CD4-positive, alpha-beta T cell treated with Interleukin-17A for 1 hour (primary cell): ENCODE data around the gene PSTPIP1.

Experiments used
- DNase-seq: peaks from one replicate; pipeline ENCODE4 v3.0.0-alpha.2; 2020

Gene PSTPIP1

DNA sequence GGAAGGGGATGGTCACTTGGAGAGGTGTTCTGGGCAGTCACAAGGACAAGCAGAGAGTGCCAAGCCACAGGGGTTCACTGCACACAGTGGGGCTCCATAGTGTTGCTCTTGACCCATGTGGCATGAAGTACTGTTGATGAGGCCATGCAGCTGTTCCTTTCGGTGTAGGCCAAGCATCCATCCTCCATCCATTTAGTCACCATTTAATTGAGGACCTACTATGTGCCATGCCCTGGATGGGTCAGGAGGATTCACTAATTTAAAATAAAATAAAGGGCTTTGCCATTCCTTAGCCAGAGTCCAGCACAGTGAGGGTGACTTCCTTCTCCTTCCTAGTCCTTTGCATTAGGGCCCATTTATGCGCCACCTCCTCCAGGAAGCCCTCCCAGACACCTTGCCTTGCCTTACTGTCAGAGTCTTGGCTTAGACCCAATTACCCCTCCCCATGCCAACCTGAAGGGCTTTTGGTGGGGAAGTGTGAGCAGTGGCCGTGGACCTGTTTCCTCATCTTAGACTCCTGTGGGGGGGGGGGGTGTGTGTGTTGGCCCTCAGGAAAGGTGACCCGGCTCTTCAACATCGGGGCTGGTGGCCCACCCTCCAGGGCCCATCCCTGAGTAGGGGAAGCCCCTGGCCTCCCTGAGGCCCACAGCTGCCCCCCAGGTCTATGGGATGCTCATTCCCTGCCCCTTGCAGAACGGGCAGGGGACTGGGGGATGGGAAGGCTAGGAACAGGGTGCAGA lies 25.6 kb downstream of the PSTPIP1 start:
- no peak for DNase-seq

DNA sequence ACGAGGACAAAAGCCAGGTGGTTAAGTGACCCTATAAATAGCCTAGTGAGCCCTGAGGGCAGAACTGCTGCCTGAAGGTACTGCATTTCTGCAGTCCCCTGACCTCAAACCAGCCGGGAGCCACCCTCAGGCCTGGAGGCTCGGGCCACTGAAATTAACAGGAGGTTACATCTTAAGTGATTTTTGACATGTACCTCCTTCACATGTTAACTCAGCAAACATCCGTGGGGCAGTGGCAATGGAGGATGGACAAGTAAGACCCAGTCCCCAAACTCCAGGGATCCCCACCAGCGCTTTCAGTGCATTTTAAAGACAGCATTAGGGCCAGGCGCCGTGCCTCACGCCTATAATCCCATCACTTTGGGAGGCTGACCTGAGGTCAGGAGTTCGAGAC lies 26.2 kb downstream of the PSTPIP1 start:
- no peak for DNase-seq

DNA sequence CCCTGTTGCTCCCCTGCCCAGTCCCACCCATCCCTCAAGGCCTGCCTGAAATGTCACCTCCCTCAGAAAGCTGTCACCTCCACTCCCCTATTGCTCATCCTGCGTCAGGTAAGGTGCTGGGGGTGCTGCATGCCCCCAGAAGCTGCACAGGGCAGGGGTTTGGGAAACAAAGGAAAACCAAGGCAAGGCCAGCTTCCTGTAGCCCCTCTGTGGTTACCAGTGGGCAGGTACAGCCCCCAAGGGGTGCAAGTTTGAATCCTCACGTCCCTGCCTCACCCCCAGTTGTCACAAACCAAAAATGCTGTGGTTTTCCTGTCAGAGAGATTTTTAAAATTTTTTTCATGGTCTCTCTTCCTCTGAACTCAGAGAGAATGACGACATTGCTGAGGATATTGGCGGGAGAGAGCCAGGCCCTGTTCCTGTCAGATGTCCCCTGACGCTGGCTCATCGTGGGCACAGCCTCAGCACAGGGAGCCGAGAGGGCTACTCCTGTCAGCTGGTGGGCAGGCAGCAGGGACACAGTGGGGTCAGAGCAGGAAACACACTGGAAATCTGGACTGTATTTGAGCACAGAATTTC lies 27.0 kb downstream of the PSTPIP1 start:
- DNase-seq: peak; percentile 67

DNA sequence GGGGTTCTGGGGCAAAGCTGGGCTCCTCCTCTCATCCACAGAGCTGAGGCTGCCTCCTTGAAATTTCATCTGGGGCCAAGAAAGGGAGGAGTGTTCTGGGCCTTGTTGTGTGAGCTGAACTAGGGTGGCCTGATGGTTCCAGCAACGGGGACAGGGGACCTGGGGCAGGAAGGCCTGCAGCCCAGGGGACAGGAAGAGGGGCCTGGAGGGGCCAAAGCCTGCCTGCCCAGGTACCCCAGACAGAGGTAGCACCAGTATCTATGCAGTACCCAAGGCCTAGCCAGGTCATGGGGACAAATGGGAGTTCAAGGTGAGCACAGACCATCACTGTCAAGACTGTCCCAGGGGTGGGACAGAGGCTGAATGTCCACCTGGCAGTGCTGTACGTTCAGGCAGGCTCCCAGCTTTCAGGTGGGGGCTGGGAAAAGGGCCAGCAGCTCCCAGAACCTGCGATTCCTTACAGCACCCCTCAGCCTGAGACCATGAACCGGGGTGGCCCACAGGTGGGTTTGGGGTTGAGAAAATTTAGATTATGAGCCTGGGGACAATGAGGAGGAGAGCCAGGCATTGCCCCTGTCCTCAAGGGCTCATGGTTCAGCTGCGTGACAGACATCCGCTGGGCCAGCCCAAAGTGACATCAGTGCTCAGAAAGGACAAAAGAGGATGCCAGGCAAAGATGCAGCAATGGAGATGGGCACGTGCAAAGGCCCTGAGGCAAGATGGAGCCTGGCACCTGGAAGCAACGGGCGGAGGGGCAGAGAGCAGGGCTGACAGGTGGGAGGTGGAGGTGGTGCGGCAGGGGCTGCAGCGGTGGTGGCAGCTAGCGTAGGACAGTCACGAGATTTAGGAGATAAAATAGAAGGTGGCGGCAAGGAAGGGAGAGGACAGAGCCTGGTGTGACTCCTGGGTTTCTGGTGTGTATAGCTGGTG lies 28.0 kb downstream of the PSTPIP1 start:
- DNase-seq: no peak

DNA sequence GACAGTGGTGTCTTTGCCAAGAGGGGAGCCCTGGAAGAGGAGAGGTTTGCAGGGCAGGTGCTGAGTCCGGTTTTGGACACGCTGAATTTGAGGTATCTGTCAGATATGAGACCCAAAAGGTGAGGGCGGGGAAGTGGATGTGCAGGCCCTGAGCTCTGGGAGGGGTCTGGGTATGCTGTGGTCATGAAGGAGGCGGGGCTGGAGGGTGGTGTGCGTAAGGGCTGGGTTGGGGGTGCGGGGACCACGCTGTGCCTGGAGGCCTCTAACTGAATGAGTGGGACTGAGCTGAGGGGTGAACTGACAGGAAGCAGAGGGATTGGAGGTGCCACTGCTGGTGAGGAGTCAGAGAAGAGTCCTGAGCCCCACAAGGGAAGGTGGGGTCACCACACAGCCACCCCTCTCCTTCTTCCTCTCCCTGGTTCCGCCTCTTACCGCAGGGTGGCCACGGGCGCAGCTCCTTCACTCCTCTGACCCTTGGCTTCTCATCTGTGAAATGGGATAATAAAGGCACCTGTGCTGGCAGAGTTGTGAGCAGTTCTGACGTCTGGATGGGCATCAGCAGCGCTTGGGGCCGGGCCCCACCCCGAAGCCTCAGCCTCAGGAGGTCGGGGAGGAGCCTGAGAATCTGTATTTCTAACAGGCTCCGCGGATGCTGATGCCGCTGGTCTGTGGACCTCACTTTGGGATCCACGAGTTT lies 28.8 kb downstream of the PSTPIP1 start:
- DNase-seq: no peak

DNA sequence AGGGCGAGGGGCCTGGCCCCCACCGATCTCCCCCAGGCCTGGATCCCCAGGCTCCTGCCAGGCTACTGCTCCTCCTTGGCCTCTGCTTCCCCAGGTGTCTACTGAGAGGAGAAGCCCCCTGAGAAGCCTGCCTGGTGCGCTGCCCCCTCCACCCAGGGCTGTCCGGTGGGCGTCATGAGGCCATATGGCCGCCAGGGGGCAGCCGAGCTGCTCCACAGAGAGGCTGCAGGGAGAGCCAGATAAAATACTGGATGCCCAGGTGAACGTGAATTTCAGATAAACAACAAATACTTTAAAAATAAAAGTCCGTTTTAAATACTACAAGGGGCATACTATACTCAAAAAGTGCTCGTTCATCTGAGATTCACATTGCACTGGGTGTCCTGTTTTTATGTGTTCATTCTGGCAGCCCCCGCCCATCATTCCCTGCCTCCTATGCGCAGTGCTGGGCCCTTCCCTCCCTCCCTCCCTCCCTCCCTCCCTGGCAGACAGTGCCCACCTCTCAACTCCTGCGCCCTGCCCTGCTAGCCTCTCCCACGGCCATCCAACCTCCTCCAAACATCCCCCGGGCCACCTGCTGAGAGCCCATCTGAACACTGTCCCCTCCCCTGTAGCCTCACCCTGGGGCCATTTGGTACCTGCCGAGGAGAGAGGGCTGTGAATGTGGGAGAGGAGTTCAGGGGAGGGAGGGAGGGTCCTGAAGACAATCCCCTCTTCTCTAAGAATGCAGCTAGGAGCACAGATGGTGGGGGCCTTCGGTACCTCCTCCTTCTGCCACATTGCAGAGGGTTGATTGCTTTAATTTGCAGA lies 29.6 kb downstream of the PSTPIP1 start:
- DNase-seq: peak; percentile 65

DNA sequence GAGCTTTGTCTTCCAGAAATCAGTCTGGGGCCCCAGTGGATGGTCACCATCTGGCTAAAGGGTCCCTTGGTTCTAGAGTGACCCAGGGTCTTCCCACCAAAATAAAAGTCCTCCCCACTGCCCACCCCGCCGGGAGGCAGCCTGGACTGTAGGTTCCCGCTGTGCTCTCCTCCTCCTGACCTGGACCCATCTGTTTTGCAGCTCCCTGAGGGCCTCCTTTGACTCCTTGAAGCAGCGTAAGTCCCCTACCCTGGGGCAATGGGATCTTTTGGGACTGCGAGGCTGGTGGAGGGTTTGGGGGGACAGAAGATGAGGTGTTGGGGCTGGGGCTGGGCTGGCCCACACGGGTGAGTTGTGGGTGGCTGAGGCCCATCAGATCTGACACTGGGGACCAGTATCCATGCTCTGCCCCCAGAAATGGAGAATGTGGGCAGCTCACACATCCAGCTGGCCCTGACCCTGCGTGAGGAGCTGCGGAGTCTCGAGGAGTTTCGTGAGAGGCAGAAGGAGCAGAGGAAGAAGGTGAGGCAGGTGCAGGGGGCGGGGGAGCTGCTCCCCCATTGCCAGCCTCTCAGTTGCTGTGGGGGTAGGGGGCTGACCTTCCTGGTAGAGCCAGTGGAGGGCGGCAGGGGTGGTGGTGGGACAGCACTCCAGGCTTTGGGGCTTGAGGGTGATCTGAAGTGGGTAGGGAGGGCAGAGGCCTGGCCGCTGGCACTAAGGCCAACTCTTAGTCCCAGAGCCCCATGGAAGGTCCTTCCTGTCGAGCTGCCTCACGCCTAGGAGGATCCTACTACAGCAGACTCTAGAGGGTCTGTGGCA lies 30.4 kb downstream of the PSTPIP1 start:
- DNase-seq: no peak

DNA sequence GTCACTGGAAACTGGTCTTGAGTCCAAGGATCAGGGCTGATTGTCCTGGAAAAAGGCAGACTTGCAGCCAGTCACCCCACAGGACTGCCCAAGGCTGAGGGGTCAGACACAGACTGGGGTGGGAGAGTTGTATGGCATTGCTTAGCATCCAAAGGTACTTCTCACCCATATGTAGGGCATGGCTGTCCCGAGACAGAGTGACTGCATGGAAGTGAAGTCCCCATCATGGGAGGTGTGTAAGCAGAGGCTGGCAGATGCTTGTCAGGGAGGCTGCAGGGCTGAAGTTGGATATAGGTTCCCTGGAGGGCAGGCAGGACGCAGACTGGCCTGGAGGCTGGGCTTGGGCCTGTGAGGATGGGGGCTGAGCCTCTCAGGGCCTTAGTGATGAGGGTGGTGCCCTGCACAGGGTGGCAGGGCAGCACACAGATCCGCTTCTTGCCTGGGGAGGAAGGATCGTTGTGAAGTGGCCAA lies 31.1 kb downstream of the PSTPIP1 start:
- no peak for DNase-seq

DNA sequence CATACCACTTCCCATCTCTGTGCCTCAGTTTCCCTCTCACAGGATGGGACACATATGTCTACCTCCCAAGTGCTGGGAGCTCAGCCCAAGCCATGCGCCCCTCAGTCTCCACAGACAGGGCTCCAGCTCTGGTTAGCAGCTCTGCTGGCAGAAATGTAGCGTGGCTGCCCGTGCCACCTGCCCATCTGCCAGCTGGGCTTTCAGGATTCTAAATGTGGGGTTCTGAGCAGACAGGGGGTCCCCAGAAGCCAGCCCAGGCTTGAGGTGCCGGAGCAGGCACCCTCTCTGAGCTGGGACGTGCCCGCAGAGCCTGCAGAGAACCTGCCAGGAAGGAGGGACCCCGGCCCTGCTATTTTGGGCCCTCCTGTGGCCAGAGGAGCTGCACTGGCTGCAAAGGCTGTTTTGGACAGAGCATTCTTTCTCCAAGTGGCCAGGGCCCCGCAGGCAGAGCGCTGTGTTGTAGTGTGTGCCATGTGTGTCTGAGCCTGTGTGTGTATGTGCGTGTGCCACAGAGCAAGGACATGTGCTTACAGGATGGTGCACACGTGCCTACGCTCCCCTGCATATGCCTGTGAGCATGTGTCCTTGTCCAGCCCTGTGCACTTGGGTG lies 31.7 kb downstream of the PSTPIP1 start:
- DNase-seq: no peak

DNA sequence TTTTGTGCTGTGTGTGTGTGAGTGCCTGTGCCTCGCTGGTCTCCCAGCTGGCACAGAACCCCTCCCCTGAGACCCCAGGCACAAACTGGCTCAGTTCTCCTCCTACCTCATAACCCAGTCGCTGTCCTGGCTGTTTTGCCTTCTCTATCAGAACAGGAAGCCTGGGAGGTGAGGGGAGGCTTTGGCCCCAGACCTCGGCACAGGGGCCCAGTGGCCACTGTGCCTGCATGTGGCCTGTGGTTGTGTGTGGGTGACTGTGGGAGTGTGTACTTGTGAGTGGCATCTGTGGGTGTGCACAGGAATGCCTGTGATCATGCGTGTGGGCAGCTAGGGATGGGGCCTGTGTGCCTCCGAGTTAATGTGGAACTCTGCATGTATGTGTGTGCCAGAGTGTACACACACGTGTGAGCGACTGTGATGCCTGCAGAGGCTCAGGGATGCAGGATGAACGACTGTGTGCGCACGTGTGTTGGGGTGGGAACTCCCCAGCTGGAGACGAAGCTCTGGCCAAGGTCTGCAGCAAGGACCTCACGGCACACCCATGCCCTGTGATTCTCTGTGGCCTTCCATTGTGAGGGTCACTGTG lies 32.3 kb downstream of the PSTPIP1 start:
- no peak for DNase-seq

DNA sequence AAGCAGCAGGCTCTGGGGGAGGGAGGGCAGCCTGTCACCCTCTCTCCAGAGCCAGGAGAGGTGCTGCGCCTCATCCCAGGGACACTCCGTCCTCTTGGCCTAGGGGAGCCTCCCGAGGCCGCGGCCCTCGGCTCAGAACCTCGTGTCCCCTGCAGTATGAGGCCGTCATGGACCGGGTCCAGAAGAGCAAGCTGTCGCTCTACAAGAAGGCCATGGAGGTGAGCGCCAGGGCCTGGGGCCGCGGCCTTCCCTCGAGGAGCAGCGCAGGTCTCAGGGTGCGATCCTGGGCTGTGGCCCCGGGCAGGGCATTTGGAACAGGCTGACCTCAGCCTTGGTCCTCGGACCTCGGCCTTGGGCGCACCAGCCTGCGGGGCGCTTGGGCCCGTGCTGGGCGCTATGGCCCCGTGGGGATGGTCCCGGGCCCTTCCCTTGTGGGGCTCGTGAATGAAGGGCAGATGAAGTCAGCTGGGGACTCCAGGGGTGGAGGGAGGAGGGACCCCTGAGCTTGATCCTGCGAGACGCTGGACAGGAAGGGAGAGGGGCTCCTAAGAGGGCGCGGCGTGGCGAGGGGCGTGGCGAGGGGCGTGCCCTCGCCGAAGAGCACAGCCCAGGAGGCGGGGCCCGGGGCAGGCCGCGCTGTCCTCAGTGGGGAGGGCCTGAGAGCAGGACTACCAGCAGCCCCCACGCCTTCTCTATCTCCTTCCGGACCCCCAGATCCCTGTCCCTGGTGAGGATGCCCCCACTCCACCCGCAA lies 32.9 kb downstream of the PSTPIP1 start:
- no peak for DNase-seq

DNA sequence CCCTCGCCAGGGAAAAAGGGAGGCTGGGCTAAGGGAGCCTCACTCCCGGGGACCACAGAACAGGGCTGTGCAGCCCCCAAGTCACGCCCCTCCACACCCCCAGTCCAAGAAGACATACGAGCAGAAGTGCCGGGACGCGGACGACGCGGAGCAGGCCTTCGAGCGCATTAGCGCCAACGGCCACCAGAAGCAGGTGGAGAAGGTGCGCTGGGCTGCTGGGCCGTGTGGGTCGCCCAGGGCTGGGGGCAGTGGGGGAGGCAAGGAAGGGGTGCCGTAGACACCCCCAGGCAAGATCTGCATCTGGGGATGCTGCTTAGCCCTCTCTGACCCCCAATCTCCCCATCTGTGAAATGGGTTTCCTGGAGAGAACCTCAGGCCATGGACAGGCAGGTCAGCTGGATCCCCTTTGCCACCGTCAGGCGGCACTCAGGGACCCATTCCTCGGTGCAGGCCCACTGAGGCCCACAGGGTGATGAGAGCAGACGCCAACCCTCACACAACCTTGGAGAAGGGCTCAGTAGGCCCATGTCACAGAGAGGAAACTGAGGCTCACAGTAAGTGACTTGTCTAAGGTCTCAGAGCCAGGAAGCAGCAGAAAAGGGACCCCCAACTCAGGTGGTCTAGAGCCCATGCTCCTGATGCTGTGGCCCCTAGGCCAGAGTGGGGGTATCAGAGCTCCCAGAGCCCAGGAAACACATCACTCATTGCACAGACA lies 33.7 kb downstream of the PSTPIP1 start:
- DNase-seq: no peak

DNA sequence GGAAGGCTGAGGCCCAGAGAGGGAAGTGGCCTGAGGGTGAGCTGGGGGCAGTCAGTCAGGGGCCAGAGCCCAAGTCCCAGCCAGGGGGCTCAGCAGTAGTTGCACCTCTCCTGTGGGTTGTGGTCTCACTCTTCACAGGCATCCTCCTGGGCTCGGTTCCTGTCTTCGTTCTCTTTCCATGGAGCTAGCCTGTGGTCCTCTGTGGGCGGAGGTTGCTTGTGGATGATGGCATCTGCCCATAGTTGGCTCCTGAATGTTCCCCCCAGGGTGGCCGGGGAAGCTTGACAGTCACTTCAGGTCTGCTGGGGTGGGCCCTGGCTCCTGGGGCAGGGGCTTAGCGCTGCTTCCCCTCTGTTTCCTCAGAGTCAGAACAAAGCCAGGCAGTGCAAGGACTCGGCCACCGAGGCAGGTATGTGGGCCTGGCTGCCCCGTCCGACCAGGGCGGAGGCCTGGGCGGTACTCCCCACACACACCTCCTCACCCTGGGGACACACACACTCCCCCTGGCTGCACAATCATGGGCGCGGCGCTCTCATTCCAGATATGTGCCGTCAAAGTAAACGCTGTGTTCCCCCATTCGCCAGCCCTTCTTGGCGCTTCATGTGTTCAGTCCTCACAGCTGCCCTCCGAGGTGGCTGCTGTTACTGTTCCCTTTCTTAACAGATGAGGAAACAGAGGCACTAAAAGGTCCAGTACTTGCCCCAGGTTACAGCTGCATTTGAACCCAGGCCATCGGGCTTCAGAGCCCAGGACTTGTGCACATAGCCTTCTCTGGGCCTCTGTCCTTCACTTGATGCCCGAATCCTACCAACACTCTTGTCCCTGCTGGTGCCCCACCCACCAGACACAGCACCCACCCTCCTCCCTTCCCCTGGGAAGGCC lies 34.5 kb downstream of the PSTPIP1 start:
- no peak for DNase-seq

DNA sequence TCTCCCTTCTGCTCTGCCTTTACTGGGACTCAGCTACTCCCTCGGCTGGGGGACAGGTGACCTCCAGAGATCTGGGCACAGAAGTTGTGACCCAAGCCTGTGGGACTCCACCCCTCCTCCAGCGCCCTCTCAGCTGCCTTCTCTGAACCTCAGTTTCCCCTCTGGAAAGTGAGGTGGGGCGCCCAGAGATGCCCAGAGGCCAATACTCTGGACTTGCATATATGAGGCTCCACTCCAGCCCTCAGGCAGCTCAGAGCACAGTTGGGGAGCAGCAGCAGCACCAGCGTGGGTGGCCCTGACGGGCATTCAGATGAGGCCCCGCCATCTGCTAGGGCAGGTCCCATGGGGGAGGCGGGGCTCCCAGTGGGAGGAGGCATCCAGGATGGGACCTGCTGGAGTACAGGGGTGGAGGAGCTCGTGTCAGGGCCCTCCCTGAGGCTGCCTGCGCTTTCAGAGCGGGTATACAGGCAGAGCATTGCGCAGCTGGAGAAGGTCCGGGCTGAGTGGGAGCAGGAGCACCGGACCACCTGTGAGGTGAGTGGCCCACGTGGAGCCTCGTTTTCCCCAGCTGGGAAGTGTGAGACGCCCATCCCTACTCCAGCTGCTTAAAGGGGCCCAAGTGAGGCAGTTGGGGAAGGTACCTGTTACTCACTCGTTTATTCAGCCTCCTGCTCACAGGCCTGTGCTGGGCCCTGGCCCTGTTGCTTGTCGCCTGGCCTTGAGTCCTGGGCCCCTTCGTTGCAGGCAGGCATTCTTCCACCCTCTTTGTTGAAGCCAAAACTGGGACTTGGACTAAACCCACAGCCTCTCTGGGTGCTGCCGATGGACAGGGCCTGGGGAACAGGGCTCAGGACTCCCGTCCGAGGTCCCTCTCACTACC lies 35.4 kb downstream of the PSTPIP1 start:
- no peak for DNase-seq

DNA sequence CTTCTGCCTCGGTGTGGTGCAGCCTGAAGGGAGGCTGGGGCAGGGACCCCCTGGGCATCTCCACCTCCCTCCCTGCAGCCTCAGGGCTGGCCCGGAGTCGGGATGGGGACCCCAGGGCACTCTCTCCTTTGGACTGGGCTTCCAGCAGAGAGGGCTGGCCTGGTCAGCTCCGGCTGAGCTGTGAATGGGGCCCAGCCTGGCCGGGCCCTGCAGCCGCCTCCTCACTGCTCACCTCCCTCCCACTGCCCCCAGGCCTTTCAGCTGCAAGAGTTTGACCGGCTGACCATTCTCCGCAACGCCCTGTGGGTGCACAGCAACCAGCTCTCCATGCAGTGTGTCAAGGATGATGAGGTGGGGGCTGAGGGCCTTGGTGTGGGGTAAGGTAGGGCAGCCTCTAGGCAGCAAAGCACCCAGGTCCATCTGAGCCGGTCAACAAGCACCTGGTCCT lies 36.0 kb downstream of the PSTPIP1 start:
- no peak for DNase-seq

DNA sequence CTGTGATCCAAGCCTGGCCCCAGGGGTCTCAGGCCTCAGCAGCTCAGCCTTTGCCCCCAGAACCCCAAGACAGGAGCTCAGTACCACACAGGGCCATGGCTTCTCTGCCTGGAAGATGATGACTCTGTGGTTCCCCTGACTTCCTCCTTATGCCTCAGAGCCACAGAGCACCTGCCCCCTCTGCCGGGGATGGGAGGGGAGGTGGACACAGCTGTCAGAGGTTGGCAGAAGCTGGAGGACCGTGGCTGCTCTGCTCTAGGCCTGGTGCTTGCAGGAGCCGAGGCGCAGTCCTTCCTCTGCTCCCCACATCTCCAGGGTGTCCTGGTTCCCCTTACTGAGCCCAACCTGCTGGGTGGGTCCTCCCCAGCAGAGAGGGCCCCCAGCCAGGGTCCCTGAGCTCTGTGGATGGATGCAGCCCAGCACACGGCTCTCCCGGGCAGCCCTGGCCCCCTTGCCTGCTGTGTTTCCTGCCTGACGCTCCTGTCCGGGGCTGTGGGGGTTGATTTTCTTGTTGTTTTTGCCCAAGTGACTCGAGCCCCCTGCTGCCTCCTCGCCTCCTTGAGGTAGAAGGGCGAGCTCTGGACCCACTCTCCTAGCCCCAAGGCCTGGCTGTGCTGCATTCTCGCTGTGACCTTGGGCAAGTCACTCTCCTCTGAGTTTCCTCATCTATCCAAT lies 36.6 kb downstream of the PSTPIP1 start:
- no peak for DNase-seq
